Measurements from ENCODE around the gene E2F8.

The E2F8 gene

DNA sequence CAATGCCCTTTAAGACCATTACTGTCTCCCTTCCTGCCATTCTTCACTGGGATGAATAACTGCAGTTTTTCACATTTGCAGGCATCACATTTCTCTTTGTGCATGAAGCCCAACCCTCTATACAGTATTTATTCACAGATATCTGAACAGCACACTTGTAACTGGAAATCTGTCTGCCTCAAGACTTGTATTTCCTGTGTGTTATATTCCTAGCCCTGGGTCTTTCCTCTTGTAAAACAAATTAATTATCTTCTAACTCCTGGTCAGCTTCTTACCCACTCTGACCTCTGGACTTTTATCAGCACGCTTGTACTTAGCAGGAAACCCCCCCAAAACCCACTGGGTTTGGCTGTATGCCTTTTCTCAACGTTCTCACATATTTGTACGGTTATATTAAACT, 41.0 kb downstream of the E2F8 start:
- DNase-seq = no peak
- Histone ChIP-seq H4K91ac (ENCODE audit: low read length) (no peak overlapping the region), H2AK5ac (ENCODE audit: low read length, severe bottlenecking) (no peak overlapping the region), H4K8ac (ENCODE audit: low read length) (no peak overlapping the region), H3K4me3 (ENCODE audit: insufficient read depth in 1 of 2, low read depth in 1 of 2, low read length in 2 of 2) (no peak overlapping the region), H2BK120ac (ENCODE audit: low read depth, low read length) (no peak overlapping the region), H2AFZ (ENCODE audit: low read depth, low read length) (no peak overlapping the region), H3K79me1 (replicated peaks; ENCODE audit: low read length, poor library complexity, severe bottlenecking) (no peaks in the 10 kb centered on the region), H3K9me3 (ENCODE audit: control insufficient read depth, low read length) (no peaks in the 10 kb centered on the region), H3K18ac (ENCODE audit: low read depth in 1 of 2, low read length in 2 of 2) (no peak overlapping the region), H3K9ac (ENCODE audit: low read length) (no peak overlapping the region), H3K4ac (ENCODE audit: low read depth in 1 of 2, low read length in 2 of 2) (no peak overlapping the region), H3K4me2 (ENCODE audit: low read length, poor library complexity, severe bottlenecking) (no peak overlapping the region), H3K27ac (ENCODE audit: low read length, poor library complexity, severe bottlenecking) (no peak overlapping the region), H3K14ac (ENCODE audit: low read length in 2 of 2) (no peak overlapping the region), H3K27me3 (ENCODE audit: control insufficient read depth in 1 of 2, insufficient read depth in 1 of 2, low read length in 2 of 2) (peaks cover 4 to 22% of the 10 kb centered on the region in 2 experiments), H3K4me1 (ENCODE audit: control insufficient read depth, insufficient read depth, low read depth, low read length) (no peaks in the 10 kb centered on the region), H2BK12ac (ENCODE audit: low read length in 2 of 2) (no peak overlapping the region), H3K23ac (ENCODE audit: low read length in 2 of 2) (no peak overlapping the region), H2BK15ac (ENCODE audit: low read depth, poor library complexity, severe bottlenecking) (no peak overlapping the region), H3K36me3 (ENCODE audit: control insufficient read depth in 1 of 2, insufficient read depth in 2 of 2, low read depth in 1 of 2, low read length in 2 of 2) (no peaks in the 10 kb centered on the region), H2BK5ac (ENCODE audit: low read depth, low read length, poor library complexity, severe bottlenecking) (no peak overlapping the region)
- WGBS = 58% methylated on average over 1 of the region's 3 CpGs

DNA sequence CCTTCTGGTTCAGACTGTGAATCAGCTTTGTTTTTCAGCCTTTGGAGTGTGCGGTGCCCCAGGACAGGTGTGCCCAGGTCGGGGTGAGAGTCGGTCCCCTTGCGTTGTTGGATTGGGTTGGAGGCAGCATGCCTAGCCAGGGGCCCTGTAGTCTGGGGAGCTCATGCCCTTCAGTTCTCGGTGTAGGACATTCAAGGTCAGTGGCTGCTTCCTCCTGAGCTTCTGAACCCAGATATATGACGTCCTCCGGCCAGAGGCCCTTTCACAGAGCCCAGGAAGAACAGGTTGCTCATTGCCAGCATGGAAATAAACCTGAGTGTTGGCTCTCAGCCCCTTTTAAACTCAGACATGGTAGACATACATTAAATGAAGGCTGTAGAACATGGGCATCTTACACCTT, 41.7 kb downstream of the E2F8 start:
- Histone ChIP-seq H4K8ac (ENCODE audit: low read length) (no peak overlapping the region), H3K4ac (ENCODE audit: low read depth in 1 of 2, low read length in 2 of 2) (no peak overlapping the region), H3K27me3 (ENCODE audit: control insufficient read depth in 1 of 2, insufficient read depth in 1 of 2, low read length in 2 of 2) (peaks cover 4 to 22% of the 10 kb centered on the region in 2 experiments), H3K36me3 (ENCODE audit: control insufficient read depth in 1 of 2, insufficient read depth in 2 of 2, low read depth in 1 of 2, low read length in 2 of 2) (no peaks in the 10 kb centered on the region), H2BK5ac (ENCODE audit: low read depth, low read length, poor library complexity, severe bottlenecking) (no peak overlapping the region), H3K9ac (ENCODE audit: low read length) (no peak overlapping the region), H2AFZ (ENCODE audit: low read depth, low read length) (no peak overlapping the region), H2BK15ac (ENCODE audit: low read depth, poor library complexity, severe bottlenecking) (no peak overlapping the region), H2AK5ac (ENCODE audit: low read length, severe bottlenecking) (no peak overlapping the region), H3K4me1 (ENCODE audit: control insufficient read depth, insufficient read depth, low read depth, low read length) (no peaks in the 10 kb centered on the region), H4K91ac (ENCODE audit: low read length) (no peak overlapping the region), H3K14ac (ENCODE audit: low read length in 2 of 2) (no peak overlapping the region), H2BK12ac (ENCODE audit: low read length in 2 of 2) (no peak overlapping the region), H3K4me3 (ENCODE audit: insufficient read depth in 1 of 2, low read depth in 1 of 2, low read length in 2 of 2) (no peak overlapping the region), H3K9me3 (ENCODE audit: control insufficient read depth, low read length) (no peaks in the 10 kb centered on the region), H3K23ac (ENCODE audit: low read length in 2 of 2) (no peak overlapping the region), H3K79me1 (replicated peaks; ENCODE audit: low read length, poor library complexity, severe bottlenecking) (no peaks in the 10 kb centered on the region), H3K18ac (ENCODE audit: low read depth in 1 of 2, low read length in 2 of 2) (no peak overlapping the region), H2BK120ac (ENCODE audit: low read depth, low read length) (no peak overlapping the region), H3K27ac (ENCODE audit: low read length, poor library complexity, severe bottlenecking) (no peak overlapping the region), H3K4me2 (ENCODE audit: low read length, poor library complexity, severe bottlenecking) (no peak overlapping the region)
- 89% methylated on average over 7 of the region's 7 CpGs for WGBS
- DNase-seq = no peak

DNA sequence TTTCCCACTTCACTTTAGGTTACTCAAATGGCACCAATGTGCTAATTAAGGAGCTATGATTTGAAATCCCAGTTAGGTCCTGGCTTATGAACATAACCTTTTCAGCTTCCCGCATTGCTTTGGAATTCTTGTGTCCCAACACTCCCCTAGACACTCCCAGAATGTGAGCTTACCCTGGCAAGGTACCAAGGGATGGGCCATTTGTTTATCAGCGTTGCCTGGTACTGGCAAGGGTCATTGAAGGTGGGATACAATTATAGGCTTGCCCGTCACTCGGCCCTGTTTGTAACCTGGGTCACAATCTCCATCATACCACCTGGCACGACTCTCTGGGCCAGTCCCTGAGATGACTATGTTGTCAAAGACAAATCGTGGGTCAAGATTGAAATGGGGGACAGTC, 44.3 kb downstream of the E2F8 start:
- DNase-seq = no peak
- Histone ChIP-seq H2AFZ (ENCODE audit: low read depth, low read length) (no peak overlapping the region), H3K27me3 (ENCODE audit: control insufficient read depth in 1 of 2, insufficient read depth in 1 of 2, low read length in 2 of 2) (peaks cover 4 to 35% of the 10 kb centered on the region in 2 experiments), H3K4me2 (ENCODE audit: low read length, poor library complexity, severe bottlenecking) (no peak overlapping the region), H3K27ac (ENCODE audit: low read length, poor library complexity, severe bottlenecking) (no peak overlapping the region), H2BK15ac (ENCODE audit: low read depth, poor library complexity, severe bottlenecking) (no peak overlapping the region), H3K4me1 (ENCODE audit: control insufficient read depth, insufficient read depth, low read depth, low read length) (no peaks in the 10 kb centered on the region), H4K8ac (ENCODE audit: low read length) (no peak overlapping the region), H3K79me1 (replicated peaks; ENCODE audit: low read length, poor library complexity, severe bottlenecking) (no peaks in the 10 kb centered on the region), H4K91ac (ENCODE audit: low read length) (no peak overlapping the region), H2BK12ac (ENCODE audit: low read length in 2 of 2) (no peak overlapping the region), H3K4ac (ENCODE audit: low read depth in 1 of 2, low read length in 2 of 2) (no peak overlapping the region), H3K4me3 (ENCODE audit: insufficient read depth in 1 of 2, low read depth in 1 of 2, low read length in 2 of 2) (no peak overlapping the region), H2BK5ac (ENCODE audit: low read depth, low read length, poor library complexity, severe bottlenecking) (no peak overlapping the region), H2BK120ac (ENCODE audit: low read depth, low read length) (no peak overlapping the region), H3K23ac (ENCODE audit: low read length in 2 of 2) (no peak overlapping the region), H3K9ac (ENCODE audit: low read length) (no peak overlapping the region), H3K18ac (ENCODE audit: low read depth in 1 of 2, low read length in 2 of 2) (no peak overlapping the region), H3K14ac (ENCODE audit: low read length in 2 of 2) (no peak overlapping the region), H3K36me3 (ENCODE audit: control insufficient read depth in 1 of 2, insufficient read depth in 2 of 2, low read depth in 1 of 2, low read length in 2 of 2) (no peaks in the 10 kb centered on the region), H3K9me3 (ENCODE audit: control insufficient read depth, low read length) (no peaks in the 10 kb centered on the region), H2AK5ac (ENCODE audit: low read length, severe bottlenecking) (no peak overlapping the region)
- WGBS = 88% methylated on average over 6 of the region's 6 CpGs

DNA sequence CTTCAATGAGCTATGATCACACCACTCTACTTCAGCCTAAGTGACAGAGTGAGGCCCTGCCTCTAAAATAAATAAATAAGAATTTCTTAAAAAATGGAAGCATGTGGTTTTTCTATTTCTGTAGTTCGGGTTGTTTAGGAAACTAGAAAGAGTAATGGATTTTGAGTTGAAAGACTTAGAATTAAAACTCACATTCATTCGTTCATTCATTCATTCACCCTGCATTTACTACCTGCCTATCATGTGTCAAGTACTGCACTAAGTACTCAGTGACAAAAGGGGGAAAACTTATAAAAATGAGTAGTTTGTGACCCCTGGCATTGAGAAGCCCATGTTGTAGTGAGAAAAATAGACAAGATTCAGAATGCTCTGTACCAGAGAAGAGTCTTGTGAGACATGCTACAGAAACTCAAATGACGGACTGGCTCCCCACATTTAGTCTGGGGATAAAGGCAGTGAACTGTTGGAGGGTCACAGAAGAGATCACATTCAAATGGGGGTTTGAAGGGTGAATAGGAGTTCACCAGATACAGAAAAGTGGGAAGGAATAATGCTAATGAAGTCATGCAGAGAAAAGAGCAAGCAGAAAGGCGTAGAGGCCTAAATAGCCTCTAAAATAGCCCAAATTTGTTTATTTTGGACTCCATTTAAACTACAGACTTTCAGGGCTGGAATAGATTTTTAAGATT, 46.0 kb downstream of the E2F8 start:
- Histone ChIP-seq H2BK12ac (ENCODE audit: low read length in 2 of 2) (no peak overlapping the region), H3K36me3 (ENCODE audit: control insufficient read depth in 1 of 2, insufficient read depth in 2 of 2, low read depth in 1 of 2, low read length in 2 of 2) (no peaks in the 10 kb centered on the region), H3K4ac (ENCODE audit: low read depth in 1 of 2, low read length in 2 of 2) (no peak overlapping the region), H4K8ac (ENCODE audit: low read length) (no peak overlapping the region), H3K27me3 (ENCODE audit: control insufficient read depth in 1 of 2, insufficient read depth in 1 of 2, low read length in 2 of 2) (peaks cover 4 to 35% of the 10 kb centered on the region in 2 experiments), H2BK15ac (ENCODE audit: low read depth, poor library complexity, severe bottlenecking) (no peak overlapping the region), H3K9me3 (ENCODE audit: control insufficient read depth, low read length) (no peaks in the 10 kb centered on the region), H3K4me1 (ENCODE audit: control insufficient read depth, insufficient read depth, low read depth, low read length) (no peaks in the 10 kb centered on the region), H3K27ac (ENCODE audit: low read length, poor library complexity, severe bottlenecking) (no peak overlapping the region), H2BK5ac (ENCODE audit: low read depth, low read length, poor library complexity, severe bottlenecking) (no peak overlapping the region), H3K9ac (ENCODE audit: low read length) (no peak overlapping the region), H3K79me1 (replicated peaks; ENCODE audit: low read length, poor library complexity, severe bottlenecking) (no peaks in the 10 kb centered on the region), H3K4me2 (ENCODE audit: low read length, poor library complexity, severe bottlenecking) (no peak overlapping the region), H2BK120ac (ENCODE audit: low read depth, low read length) (no peak overlapping the region), H4K91ac (ENCODE audit: low read length) (no peak overlapping the region), H3K23ac (ENCODE audit: low read length in 2 of 2) (no peak overlapping the region), H2AK5ac (ENCODE audit: low read length, severe bottlenecking) (no peak overlapping the region), H3K18ac (ENCODE audit: low read depth in 1 of 2, low read length in 2 of 2) (no peak overlapping the region), H3K14ac (ENCODE audit: low read length in 2 of 2) (no peak overlapping the region), H2AFZ (ENCODE audit: low read depth, low read length) (no peak overlapping the region), H3K4me3 (ENCODE audit: insufficient read depth in 1 of 2, low read depth in 1 of 2, low read length in 2 of 2) (no peak overlapping the region)
- no peak for DNase-seq
- WGBS = 92% methylated on average over 1 of the region's 4 CpGs
